H1 (cell line): ENCODE results near the gene SPATA31E1. TPM values are rescaled to one million over a fixed set of nuclear protein-coding genes. Genes with fewer than 3 reads are reported as not detected.

Experiments
- CTCF ChIA-PET: fragments of 300-600 bp; sonication (Branson Sonifier 250); formaldehyde crosslinking; loops from one replicate; lab custom pipeline; 2021; ENCODE audit not compliant: partially characterized antibody; lab: Charles Lee
- POLR2A ChIA-PET: fragments of 300-600 bp; sonication (Branson Sonifier 250); formaldehyde crosslinking; loops from one replicate; lab custom pipeline; 2021; ENCODE audit warnings: inconsistent platforms; ENCODE audit not compliant: partially characterized antibody; lab: Charles Lee
- DNase-seq, 2 experiments: peaks; one replicate each; pipeline versions ENCODE4 v3.0.0 to v3.0.0-alpha.2; 2010 to 2022; ENCODE audit warnings: low spot score in 2 of 2, low read depth in 1 of 2, mixed read lengths in 1 of 2
- FAIRE-seq: peaks from 2 replicates; lab custom pipeline; 2011; peaks lifted over from hg19 to GRCh38; lab: Jason Lieb, UNC
- H2AFZ ChIP-seq: 2 replicates; pipeline ENCODE4 v1.8.1; 2012; ENCODE audit warnings: low read length, inconsistent platforms
- H2AK5ac ChIP-seq: 2 replicates; pipeline ENCODE4 v1.6.1; 2013; ENCODE audit warnings: low read depth, low read length
- H2BK120ac ChIP-seq: replicated peaks from 2 replicates; pipeline ENCODE3; 2013; ENCODE audit warnings: low read depth, low read length, inconsistent platforms
- H2BK12ac ChIP-seq: 2 replicates; pipeline ENCODE4 v1.6.1; 2013; ENCODE audit warnings: low read depth, low read length
- H2BK15ac ChIP-seq: 2 replicates; pipeline ENCODE4 v1.6.1; 2013; ENCODE audit warnings: low read length
- H2BK20ac ChIP-seq: 2 replicates; pipeline ENCODE4 v1.6.1; 2013; ENCODE audit warnings: low read length
- H2BK5ac ChIP-seq: 2 replicates; pipeline ENCODE4 v1.6.1; 2013; ENCODE audit warnings: low read depth, low read length
- H3K14ac ChIP-seq: 2 replicates; pipeline ENCODE4 v1.6.1; 2013; ENCODE audit warnings: inconsistent platforms; ENCODE audit not compliant: insufficient read length
- H3K18ac ChIP-seq: 2 replicates; pipeline ENCODE4 v1.6.1; 2013; ENCODE audit warnings: low read length; ENCODE audit errors: extremely low read depth
- H3K23ac ChIP-seq: 2 replicates; pipeline ENCODE4 v1.6.1; 2013; ENCODE audit warnings: inconsistent platforms; ENCODE audit not compliant: insufficient read length
- H3K23me2 ChIP-seq: 2 replicates; pipeline ENCODE4 v1.6.1; 2013; ENCODE audit warnings: low read depth, low read length
- H3K27ac ChIP-seq: 2 replicates; pipeline ENCODE4 v1.6.1; 2011; ENCODE audit warnings: low read depth, low read length, inconsistent platforms
- H3K27me3 ChIP-seq, 4 experiments: replicated peaks in 1 of 4; 1 replicate in 1 of 4; 2 replicates in 3 of 4; pipeline versions ENCODE4 v1.6.1 to v1.8.1; 2011 to 2013; ENCODE audit warnings: low read length in 3 of 4, mild to moderate bottlenecking in 3 of 4, inconsistent platforms in 2 of 4, mixed read lengths in 2 of 4, moderate library complexity in 1 of 4; ENCODE audit not compliant: control insufficient read depth in 3 of 4, insufficient read depth in 3 of 4; ENCODE audit errors: extremely low read depth in 1 of 4
- H3K36me3 ChIP-seq, 4 experiments: 2 replicates each; pipeline versions ENCODE4 v1.6.1 to v1.8.1; 2011 to 2013; ENCODE audit warnings: mild to moderate bottlenecking in 4 of 4, low read length in 3 of 4, moderate library complexity in 2 of 4, control low read depth in 1 of 4, inconsistent platforms in 1 of 4; ENCODE audit not compliant: insufficient read depth in 4 of 4, control insufficient read depth in 2 of 4
- H3K4ac ChIP-seq: replicated peaks from 2 replicates; pipeline ENCODE3; 2013; ENCODE audit warnings: low read length, low read depth, mixed read lengths, inconsistent platforms; ENCODE audit not compliant: insufficient read length
- H3K4me1 ChIP-seq, 4 experiments: replicated peaks in 1 of 4; 1 replicate in 1 of 4; 2 replicates in 3 of 4; pipeline versions ENCODE4 v1.6.1 to v1.8.1; 2011 to 2013; ENCODE audit warnings: low read length in 3 of 4, inconsistent platforms in 2 of 4, mixed read lengths in 1 of 4; ENCODE audit not compliant: insufficient read depth in 4 of 4, control insufficient read depth in 3 of 4
- H3K4me2 ChIP-seq, 2 experiments: 2 replicates each; pipeline versions ENCODE4 v1.6.1 to v1.8.1; 2011 to 2013; ENCODE audit warnings: low read depth in 2 of 2, low read length in 2 of 2, control low read depth in 1 of 2, inconsistent platforms in 1 of 2, mild to moderate bottlenecking in 1 of 2; ENCODE audit not compliant: insufficient read depth in 1 of 2
- H3K4me3 ChIP-seq, 4 experiments: fragments of 200-600, 300-600 bp in 1 of 4; sonication (generic), shearing (Covaris generic), sonication (Bioruptor Twin) in 1 of 4; 2 replicates each; pipeline versions ENCODE4 v1.5.1 to v1.8.1; 2011 to 2016; ENCODE audit warnings: low read length in 4 of 4, low read depth in 3 of 4, control low read depth in 2 of 4, inconsistent platforms in 2 of 4, mild to moderate bottlenecking in 2 of 4, mixed read lengths in 1 of 4, moderate library complexity in 1 of 4; ENCODE audit not compliant: insufficient read depth in 2 of 4; ENCODE audit errors: extremely low read depth in 1 of 4
- H3K56ac ChIP-seq: replicated peaks from 2 replicates; pipeline ENCODE3; 2013; ENCODE audit warnings: low read depth, mild to moderate bottlenecking, mixed read lengths, low read length, inconsistent platforms; ENCODE audit not compliant: insufficient read length
- H3K79me1 ChIP-seq: 2 replicates; pipeline ENCODE4 v1.6.1; 2013; ENCODE audit warnings: low read depth, low read length, control low read depth
- H3K79me2 ChIP-seq, 2 experiments: 2 replicates each; pipeline versions ENCODE4 v1.6.1 to v1.8.1; 2012 to 2013; ENCODE audit warnings: low read length in 2 of 2, mild to moderate bottlenecking in 2 of 2, inconsistent platforms in 1 of 2; ENCODE audit not compliant: insufficient read depth in 2 of 2, control insufficient read depth in 1 of 2
- H3K9ac ChIP-seq, 4 experiments: replicated peaks in 1 of 4; 1 replicate in 1 of 4; 2 replicates in 3 of 4; pipeline versions ENCODE4 v1.6.1 to v1.8.1; 2011 to 2013; ENCODE audit warnings: low read depth in 3 of 4, low read length in 3 of 4, control low read depth in 2 of 4, mild to moderate bottlenecking in 2 of 4, moderate library complexity in 2 of 4, inconsistent platforms in 1 of 4; ENCODE audit errors: extremely low read depth in 1 of 4
- H3K9me3 ChIP-seq, 2 experiments: 2 replicates each; pipeline versions ENCODE4 v1.6.1 to v1.8.1; 2012 to 2013; ENCODE audit warnings: mild to moderate bottlenecking in 2 of 2, moderate library complexity in 2 of 2, control low read depth in 1 of 2, inconsistent platforms in 1 of 2, low read depth in 1 of 2, low read length in 1 of 2, mixed read lengths in 1 of 2; ENCODE audit not compliant: insufficient read depth in 2 of 2
- H4K20me1 ChIP-seq, 2 experiments: replicated peaks in 1 of 2; 2 replicates each; pipeline versions ENCODE3 to v1.8.1; 2011 to 2013; ENCODE audit warnings: inconsistent platforms in 2 of 2, low read length in 2 of 2, mild to moderate bottlenecking in 1 of 2; ENCODE audit not compliant: insufficient read depth in 2 of 2, control insufficient read depth in 1 of 2
- H4K5ac ChIP-seq: 2 replicates; pipeline ENCODE4 v1.6.1; 2013; ENCODE audit warnings: low read length, low read depth, mixed read lengths, inconsistent platforms; ENCODE audit not compliant: insufficient read length
- H4K8ac ChIP-seq: 2 replicates; pipeline ENCODE4 v1.8.0; 2013; ENCODE audit warnings: mild to moderate bottlenecking, moderate library complexity, low read length, inconsistent platforms; ENCODE audit not compliant: insufficient read depth; ENCODE audit errors: extremely low read depth
- H4K91ac ChIP-seq: replicated peaks from 2 replicates; pipeline ENCODE3; 2013; ENCODE audit warnings: low read length, mixed read lengths, inconsistent platforms; ENCODE audit not compliant: insufficient read length
- EZH2 ChIP-seq: fragments of 200-600 bp; sonication (generic); IDR thresholded peaks from 2 replicates; pipeline ENCODE4 v1.7.1; 2012; ENCODE audit warnings: low read depth, mild to moderate bottlenecking, moderate library complexity, low read length, inconsistent platforms; ENCODE audit not compliant: severe bottlenecking
- FOSL1 ChIP-seq: IDR thresholded peaks from 2 replicates; pipeline ENCODE4 v1.6.1; 2011; ENCODE audit warnings: mild to moderate bottlenecking, low read depth, low read length, moderate library complexity; ENCODE audit not compliant: insufficient read depth
- RFX5 ChIP-seq: IDR thresholded peaks from 2 replicates; pipeline ENCODE4 v1.6.1; 2011; ENCODE audit warnings: low read depth, low read length, improper control_type of control experiment, borderline replicate concordance
- SIRT6 ChIP-seq: IDR thresholded peaks from one replicate; pipeline ENCODE4 v1.7.1; 2012; ENCODE audit warnings: low read length, inconsistent platforms
- TBP ChIP-seq: IDR thresholded peaks from 2 replicates; pipeline ENCODE4 v1.6.1; 2011; ENCODE audit warnings: low read depth, low read length, improper control_type of control experiment
- WGBS, 2 experiments: shearing (Covaris generic) in 1 of 2; methylation state at CpG; one replicate each; pipeline versions ENCODE4 v1.1.6 to v1.1.7; 2013 to 2015; ENCODE audit warnings: low lambda C conversion rate in 2 of 2, mixed read lengths in 2 of 2, inconsistent platforms in 1 of 2, low coverage in 1 of 2, missing lambda C conversion rate in 1 of 2; ENCODE audit not compliant: insufficient replicate concordance in 2 of 2, insufficient coverage in 1 of 2, insufficient read length in 1 of 2; ENCODE audit errors: extremely low coverage in 1 of 2, missing lambda C conversion rate in 1 of 2; 5-methylcytosine and 5-hydroxymethylcytosine counted together
- polyA plus RNA-seq, 7 experiments: library from polyadenylated mRNA; depleted of rRNA in 3 of 7; stranded (reverse) in 5 of 7; unstranded in 2 of 7; fragments of >200 nt in 5 of 7; fragments of 200-250 nt in 2 of 7; gene quantifications; 1 replicate in 5 of 7; 2 replicates in 1 of 7; 4 replicates in 1 of 7; pipeline versions ENCODE4 v1.2.1 to v1.2.3, GENCODE V29; 2011 to 2013; ENCODE audit warnings: missing spikeins in 2 of 7, mixed read lengths in 2 of 7
- total RNA-seq: library from RNA; stranded (reverse); fragmentation: NEBNext Ultra II Directional; extraction: Animal tissue kit (Norgen Biotek cat#: 25700); gene quantifications from 2 replicates; pipeline ENCODE4 v1.2.1, GENCODE V29; 2021

The SPATA31E1 gene
- total and polyA plus RNA-seq, 2 of the 8 experiments (the other 6 are each of a cell fraction or from before 2014, with no cell fraction given), result 0.05 to 0.09 TPM

DNA sequence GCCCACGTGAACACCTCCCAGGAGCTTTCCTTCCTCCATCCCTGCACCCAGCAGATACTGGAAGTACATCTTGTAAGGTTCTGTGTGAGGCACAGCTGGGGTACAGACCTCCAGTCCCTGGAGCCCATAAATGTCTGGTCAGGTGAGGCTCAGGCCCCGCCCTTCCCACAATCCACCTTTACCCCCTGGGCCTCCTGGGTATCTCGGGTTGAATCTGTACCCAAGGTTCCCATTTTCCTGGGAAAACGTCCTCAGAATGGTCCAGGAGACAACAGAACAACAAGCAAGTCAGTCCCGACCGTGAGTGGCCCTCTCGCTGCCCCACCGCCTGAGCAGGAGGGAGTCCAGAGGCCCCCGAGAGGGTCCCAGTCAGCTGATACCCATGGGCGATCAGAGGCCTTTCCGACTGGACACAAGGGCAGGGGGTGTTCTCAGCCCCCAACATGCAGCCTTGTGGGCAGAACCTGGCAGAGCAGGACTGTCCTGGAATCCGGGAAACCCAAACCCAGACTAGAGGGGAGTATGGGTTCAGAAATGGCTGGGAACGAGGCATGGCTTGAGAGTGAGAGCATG is 4.3 kb downstream of the SPATA31E1 start:
- H2AFZ ChIP-seq, result no peak overlapping the region
- H3K18ac ChIP-seq, result no peak overlapping the region
- no peaks in the 10 kb centered on the region for H3K9me3 ChIP-seq
- H4K8ac ChIP-seq, result no peak overlapping the region; the same call in 1 of the 2 replicates
- H3K9ac ChIP-seq, result no peak overlapping the region
- no peaks in the 10 kb centered on the region for H3K79me1 ChIP-seq
- no peak overlapping the region for H2BK15ac ChIP-seq
- 89% methylated on average over 12 of the region's 13 CpGs; no CpG with 5 or more reads in 1 of the 2 experiments for WGBS, 2 experiments
- no peak overlapping the region for H2AK5ac ChIP-seq
- H4K5ac ChIP-seq, result no peak overlapping the region
- H3K23me2 ChIP-seq, result no peaks in the 10 kb centered on the region
- H3K4ac ChIP-seq, result no peak overlapping the region
- H3K14ac ChIP-seq, result no peak overlapping the region
- no peak overlapping the region for H2BK12ac ChIP-seq
- no peaks in the 10 kb centered on the region for H3K27me3 ChIP-seq
- FAIRE-seq, result no peak
- H2BK5ac ChIP-seq, result no peak overlapping the region
- H3K4me3 ChIP-seq, result no peak overlapping the region
- no peaks in the 10 kb centered on the region for H4K20me1 ChIP-seq
- ChIA-PET CTCF (interaction anchor here (1.0 to 1.7 kb wide), 2 partner anchors 8 to 53 kb away, joined by 3 to 5 read pairs; no protein-coding TSS in a partner anchor), POLR2A (no interaction called here)
- no peaks in the 10 kb centered on the region for H3K36me3 ChIP-seq
- no peak for DNase-seq
- H3K23ac ChIP-seq, result no peak overlapping the region
- H4K91ac ChIP-seq, result no peak overlapping the region
- H2BK120ac ChIP-seq, result no peak overlapping the region
- TF ChIP-seq SIRT6 (no peak), EZH2 (no peak), FOSL1 (no peak), TBP (no peak), RFX5 (no peak)
- H3K4me1 ChIP-seq, result peaks cover 0 to 12% (median 1%) of the 10 kb centered on the region in 4 experiments; a peak in 5 of 7 replicates
- no peaks in the 10 kb centered on the region for H3K79me2 ChIP-seq
- H3K4me2 ChIP-seq, result no peak overlapping the region
- no peak overlapping the region for H3K56ac ChIP-seq
- no peak overlapping the region for H2BK20ac ChIP-seq
- H3K27ac ChIP-seq, result no peak overlapping the region
